ENCODE data around the gene ARHGAP10.

DNA sequence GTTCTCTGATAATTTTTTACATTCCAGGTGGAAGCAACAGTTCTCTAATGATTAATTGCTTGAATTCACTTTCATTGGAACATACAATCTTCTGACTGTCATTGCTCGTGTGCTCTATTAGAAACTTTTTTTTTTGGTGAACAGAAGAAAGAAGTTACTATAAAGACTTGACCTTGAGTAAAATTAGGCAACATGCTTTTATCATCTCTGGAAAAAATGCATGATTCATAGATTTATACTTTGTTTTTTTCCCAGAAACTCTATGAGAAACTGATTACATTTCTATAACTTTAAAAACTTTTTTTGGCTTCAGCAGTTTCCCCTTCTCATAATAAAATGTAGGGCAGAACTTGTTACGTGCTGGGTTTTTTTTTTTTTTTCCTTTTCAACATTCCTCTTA is 167.6 kb downstream of the ARHGAP10 start:
- TF ChIP-seq, protein P1, sequence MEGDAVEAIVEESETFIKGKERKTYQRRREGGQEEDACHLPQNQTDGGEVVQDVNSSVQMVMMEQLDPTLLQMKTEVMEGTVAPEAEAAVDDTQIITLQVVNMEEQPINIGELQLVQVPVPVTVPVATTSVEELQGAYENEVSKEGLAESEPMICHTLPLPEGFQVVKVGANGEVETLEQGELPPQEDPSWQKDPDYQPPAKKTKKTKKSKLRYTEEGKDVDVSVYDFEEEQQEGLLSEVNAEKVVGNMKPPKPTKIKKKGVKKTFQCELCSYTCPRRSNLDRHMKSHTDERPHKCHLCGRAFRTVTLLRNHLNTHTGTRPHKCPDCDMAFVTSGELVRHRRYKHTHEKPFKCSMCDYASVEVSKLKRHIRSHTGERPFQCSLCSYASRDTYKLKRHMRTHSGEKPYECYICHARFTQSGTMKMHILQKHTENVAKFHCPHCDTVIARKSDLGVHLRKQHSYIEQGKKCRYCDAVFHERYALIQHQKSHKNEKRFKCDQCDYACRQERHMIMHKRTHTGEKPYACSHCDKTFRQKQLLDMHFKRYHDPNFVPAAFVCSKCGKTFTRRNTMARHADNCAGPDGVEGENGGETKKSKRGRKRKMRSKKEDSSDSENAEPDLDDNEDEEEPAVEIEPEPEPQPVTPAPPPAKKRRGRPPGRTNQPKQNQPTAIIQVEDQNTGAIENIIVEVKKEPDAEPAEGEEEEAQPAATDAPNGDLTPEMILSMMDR (IDR thresholded peaks at IDR 0.05): no peak
- TF ChIP-seq POLR2A (IDR thresholded peaks at IDR 0.05; ENCODE audit: low read depth): no peak
- no peak for TF ChIP-seq POLR2AphosphoS5 (IDR thresholded peaks at IDR 0.05)
- no peak for TF ChIP-seq EP300 (IDR thresholded peaks at IDR 0.05)

Measured in esophagus muscularis mucosa (tissue), 4 donors.